GM21723 (cell line): ENCODE results near the gene OSGEP.

ENCODE experiments used
- ATAC-seq: cut with Tn5 transposase; IDR thresholded peaks from one replicate; pipeline ENCODE4 v1.9.1; 2021; ENCODE audit warnings: mild to moderate bottlenecking, moderate library complexity; ENCODE audit not compliant: unreplicated experiment

Gene OSGEP

DNA sequence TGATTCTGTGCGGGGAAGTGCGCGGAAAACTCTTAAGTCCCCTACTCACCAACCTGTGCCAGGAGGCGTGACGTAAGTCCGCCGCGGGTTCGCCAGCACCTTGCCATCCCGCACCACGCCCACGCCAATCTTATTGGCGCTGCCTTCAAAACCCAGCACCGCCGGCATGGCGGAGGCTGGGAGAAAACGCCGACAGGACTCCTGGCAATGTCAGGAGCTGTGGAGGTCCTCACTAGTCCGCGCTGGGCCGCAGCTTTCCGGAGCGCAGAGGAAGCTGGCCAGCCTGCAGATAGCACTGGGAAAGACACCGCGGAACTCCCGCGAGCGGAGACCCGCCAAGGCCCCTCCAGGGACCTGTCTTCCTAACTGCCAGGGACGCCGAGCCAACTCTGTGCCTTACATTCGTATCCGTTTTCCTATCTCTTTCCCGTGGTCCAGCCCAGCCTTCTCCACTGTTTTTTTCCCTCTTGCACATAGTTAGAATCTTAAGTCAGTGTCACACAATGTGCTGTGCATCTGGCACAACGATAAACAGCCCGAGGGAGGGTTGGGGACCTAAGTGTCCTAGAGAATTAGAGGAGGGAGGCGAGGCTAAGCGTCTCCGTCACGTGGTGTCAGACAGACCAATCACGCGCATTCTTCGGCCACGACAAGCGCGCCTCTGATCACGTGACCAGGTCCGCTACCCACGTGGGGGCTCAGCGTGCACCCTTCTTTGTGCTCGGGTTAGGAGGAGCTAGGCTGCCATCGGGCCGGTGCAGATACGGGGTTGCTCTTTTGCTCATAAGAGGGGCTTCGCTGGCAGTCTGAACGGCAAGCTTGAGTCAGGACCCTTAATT lies at the start of gene OSGEP, which contains the start of gene APEX1:
Gene OSGEP (minus strand): TSS at position 297 of the 839 bp plus-strand sequence. CDS start 129 bp downstream, at position 168.
Gene APEX1 (plus strand): TSS at position 711 of the 839 bp plus-strand sequence. CDS start 420 bp downstream, outside the sequence.
- peak; percentile 88 for ATAC-seq

DNA sequence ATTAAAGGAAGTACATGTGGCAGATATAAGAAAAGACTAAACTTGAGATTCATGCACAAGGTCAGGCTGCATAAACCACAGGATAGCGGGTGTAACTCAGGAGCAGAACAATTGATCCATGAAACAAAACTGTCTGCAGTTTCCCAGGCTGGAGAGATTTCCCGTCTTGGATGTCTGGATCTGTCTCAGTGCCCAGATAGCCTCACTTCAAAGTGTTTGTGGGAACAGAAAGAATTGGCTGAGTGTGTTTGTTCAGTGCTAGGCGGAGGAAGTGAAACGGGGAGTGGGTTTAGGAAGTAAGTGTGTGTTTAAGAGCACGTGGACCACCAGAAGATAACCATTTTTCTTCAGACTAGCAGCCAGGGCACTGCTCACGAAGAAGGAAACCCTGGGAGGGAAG lies 49.3 kb upstream of the OSGEP start:
- no peak for ATAC-seq

DNA sequence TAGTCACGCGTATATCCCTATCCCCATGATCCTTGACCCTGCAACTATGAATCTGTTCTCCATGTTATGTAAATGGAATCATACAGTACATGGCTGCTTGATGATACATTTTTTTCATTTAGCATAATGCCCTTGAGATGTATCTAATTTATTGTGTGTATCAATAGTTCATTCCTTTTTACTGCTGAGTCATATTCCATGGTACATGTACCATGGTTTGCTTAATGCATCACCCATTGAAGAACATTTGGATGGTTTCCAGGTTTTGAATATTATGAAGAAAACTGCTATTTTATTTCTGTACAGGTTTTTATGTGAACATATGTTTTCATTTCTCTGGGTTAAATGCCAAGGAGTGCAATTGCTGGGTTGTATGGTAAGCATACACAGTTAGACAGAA lies 46.7 kb upstream of the OSGEP start:
- no peak for ATAC-seq

DNA sequence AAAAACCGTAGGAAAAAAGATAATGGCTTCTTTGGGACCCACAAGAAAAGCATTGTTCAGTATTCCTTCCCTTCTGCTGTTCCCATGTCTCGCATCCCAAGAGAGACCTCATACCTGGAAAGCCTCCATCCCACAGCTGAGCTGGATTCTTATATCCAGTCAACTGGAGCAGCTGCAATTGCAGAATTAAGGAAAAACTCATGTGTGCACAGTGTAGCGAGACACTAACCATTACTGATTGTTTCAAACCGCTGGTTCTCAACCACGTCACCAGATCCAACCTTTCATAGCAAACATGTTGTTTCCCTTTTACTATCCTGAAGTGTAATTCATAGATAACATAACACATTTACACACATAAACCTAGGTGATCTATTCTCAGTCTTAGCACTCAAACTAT lies 45.3 kb upstream of the OSGEP start:
- ATAC-seq: no peak

DNA sequence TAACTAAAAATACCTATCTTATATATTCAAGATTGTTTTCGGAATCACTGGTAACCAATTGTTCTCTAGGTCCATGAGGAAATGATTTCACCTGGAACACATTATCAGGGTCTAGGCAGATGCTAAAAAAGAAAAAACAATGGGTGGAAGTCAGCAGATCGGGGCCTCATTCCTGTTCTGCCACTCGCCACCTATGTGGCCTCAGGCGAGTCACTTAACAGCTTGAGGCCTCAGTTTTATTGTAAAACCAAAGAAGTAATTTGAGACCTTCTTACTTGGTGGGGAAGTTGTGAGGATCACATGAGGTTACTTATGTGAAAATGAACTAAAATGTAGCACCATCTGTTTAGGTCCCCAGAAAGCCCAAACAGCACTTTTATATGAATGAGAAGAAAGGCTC lies 44.5 kb upstream of the OSGEP start:
- no peak for ATAC-seq

DNA sequence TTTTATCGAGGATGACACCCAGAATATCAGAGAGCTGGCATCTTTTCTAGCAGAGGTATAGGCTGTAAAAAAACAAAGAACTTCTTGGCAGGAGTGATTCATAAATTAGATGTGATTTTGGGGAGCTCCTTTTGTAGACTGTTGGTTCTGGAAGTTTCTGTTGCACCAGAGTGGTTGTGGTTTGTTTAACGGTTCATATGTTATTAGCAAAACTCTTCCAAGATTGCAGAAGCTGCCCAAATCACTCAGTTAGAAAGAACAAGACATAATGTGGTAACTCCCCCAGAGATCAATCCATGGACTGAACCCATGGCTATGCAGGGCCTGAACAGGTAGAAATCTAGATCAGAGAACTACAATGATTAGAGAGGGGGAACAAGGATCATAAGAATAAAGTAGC lies 44.0 kb upstream of the OSGEP start:
- no peak for ATAC-seq

DNA sequence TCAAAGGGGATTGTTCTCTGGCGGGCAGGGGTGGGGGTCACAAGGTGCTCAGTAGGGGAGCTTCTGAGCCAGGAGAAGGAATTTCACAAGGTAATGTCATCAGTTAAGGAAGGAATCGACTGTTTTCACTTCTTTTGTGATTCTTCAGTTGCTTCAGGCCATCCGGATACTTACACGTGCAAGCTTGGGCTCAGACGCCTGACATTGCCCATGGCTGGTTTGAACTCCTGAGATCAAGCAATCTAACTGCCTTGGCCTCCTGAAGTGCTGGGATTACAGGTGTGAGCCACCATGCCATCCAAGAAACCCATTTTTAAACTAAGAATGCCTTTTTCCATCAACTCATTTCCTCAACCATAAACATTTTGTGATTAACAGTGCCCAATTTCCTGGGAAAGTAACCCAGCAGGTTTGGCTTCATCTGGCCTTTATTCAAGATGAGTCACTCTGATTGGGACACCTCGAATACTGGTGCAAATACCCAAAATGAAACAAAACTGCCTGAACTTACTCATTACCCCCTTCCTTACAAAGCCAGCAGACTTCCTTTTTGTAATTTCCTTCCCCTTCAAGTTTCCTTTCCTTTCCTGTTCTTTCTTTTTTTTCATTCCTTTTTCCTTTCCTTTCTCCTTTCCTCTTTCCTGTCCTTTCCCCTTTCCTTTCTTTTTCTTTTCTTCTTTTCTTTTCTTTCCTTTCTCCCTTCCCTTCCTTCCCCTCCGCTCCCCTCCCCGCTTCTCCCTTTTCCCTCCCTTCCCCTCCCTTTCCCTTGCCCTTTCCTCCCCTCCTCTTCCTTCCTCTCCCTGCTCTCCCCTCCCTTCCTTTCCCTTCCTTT lies 40.5 kb upstream of the OSGEP start:
- no peak for ATAC-seq

DNA sequence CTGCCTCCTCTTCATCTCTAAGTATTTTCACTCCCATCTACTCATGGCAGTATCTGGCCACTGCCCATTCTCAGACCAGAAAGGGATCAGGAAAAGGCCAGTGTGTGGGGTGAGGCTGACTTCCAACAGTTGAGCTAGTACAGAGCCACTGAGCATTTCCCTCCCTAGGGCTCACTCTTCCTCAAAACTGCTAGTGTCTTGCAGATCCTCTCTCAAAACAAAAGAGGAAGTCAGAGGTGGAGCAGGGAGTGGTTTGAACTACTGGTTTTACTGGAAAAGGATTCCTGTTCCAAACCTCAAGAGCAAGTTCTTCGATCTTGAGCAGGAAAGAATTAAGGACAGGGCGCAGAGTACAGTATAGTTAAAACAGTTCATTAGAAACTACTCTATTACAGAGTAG lies 39.0 kb upstream of the OSGEP start:
- no peak for ATAC-seq

DNA sequence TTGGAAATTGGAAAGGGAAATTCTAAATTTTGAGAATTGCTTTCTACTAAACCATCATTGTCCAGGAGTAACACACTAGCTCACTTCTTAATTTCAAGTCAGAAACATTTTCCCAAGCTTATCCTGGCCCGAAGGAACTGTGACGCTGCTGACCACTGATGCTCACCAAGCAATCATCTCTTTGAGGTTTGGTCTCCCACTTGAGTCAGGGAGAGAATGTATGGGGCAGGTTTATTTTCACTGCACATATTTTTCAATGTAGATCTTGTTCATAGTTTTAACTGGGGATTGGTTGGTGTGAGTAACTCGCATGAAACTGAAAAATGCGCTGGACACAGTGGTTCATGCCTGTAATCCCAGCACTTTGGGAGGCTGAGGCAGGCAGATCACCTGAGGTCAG lies 37.9 kb upstream of the OSGEP start:
- ATAC-seq: no peak

DNA sequence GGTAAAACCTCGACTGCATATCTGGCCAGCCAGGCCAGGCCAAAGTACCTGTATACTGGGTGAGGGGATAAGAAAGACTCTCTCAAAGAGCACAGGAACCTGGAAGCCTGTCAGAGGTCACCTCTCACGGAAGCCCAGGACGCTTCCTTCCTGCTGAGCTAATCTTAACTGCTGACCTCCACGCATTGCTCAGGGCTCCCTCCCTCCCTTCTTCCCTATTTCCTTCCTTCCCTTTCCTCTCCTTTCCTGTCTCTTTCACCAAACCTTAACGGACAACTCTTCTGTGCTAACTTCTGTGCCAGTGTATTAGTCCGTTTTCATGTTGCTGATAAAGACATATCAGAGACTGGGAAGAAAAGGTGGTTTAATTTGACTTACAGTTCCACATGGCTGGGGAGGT lies 36.0 kb upstream of the OSGEP start:
- ATAC-seq: no peak

DNA sequence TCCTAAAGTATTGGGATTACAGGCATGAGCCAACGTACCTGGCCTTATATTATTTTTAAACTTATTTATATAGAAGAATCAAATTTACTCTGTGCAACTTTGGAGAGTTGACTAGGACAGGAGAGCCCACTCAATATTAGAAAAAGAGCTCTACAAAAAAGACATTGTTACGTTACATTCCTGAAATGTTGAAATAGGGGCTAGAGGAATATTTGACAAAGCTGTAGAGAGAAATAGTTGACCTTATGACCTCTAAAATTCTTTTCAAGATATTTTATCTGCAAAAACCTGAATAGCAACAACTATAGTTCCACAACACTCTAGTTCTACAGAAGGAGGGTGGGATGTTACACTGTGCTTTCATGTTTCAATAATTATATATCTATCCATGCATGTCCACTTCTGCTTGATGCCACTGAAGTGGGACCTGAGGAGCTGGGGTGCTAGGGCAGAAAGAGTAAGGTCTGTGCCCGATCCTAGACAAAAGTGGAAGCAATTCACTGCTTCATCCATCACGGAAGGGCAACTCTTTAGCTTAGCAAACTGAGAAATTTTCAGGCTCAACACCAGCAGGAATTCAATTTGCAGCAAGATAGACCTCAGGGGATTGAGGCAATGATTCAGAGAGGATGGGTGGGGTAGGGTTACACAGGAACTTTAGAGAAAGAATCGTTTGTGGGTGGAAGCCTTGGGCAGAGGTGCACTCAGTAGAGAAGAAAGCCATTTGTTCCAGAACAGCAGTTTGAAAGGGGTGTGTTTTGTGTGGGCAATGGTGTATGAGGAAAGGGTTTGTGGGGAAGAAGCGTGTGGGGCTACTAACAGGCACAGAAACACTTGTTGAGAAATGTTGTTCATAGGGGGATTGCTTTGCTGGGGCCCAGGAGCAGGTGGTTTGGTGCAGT lies 34.7 kb upstream of the OSGEP start:
- no peak for ATAC-seq

DNA sequence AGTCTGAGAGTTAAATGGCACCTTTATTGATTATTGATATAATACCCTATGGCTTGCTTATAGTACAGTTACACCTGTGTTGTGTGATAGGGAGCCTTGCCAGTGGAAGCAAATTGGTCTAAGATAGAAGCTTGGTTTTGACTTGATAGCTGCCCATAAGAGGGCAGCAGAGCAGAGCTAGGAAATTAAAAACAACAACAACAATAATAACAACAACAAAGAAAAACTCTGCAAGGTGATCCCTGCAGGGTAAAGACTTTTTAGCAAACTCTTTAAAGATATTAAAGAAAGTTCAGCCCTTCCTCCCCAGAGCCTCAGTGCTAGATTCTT lies 32.7 kb upstream of the OSGEP start:
- no peak for ATAC-seq

DNA sequence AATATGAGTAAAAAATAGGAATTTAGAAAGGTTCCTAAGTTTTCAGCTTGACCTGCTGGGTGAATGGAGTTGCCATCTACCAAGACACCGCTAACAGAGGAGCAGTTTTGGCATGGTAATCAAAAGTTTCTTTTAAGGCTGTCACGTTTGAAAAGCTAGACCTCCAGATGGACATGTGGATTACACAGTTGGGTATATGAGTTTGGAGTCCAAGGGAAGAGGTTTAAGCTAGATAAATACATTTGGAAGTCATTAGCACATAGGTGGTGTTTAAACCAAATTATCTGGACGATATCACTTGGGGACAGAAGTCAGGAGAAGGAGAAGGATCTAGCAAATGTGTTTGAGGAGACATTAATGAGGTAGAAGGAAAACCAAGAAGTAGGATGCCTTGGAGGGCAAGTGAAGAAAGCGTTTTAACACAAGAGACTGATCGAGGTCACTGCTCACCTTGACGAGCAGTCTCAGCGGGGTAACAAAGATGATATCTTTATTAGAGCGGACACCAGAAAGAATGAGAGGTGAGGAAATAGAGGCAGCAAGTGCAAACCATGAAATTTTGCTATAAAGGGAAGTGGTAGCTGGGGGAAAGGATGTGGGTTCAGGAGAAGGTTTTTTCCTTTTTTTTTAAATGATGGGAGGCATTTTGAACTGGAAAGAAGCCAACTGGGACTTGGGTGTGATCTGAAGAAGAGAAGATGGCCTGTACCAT lies 32.2 kb upstream of the OSGEP start:
- ATAC-seq: no peak

DNA sequence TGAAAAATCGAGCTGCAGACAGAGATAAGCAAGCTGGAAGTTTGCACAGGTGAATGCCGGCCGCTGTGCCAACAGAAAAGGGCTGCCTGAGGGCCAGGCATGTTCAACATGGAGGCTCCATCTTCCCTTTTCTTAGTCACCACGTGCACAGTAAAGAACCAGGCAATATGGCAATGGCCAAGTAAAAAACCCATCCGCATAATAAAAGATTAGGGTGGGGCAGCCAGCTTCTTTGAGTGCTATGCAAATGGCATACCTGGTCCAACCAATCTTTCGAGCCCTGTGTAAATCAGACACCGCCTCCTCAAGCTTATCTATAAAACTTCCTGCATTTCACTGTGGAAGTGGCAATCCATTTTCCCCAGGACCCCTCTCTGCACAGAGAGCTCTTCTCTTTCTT lies 31.3 kb upstream of the OSGEP start:
- no peak for ATAC-seq

DNA sequence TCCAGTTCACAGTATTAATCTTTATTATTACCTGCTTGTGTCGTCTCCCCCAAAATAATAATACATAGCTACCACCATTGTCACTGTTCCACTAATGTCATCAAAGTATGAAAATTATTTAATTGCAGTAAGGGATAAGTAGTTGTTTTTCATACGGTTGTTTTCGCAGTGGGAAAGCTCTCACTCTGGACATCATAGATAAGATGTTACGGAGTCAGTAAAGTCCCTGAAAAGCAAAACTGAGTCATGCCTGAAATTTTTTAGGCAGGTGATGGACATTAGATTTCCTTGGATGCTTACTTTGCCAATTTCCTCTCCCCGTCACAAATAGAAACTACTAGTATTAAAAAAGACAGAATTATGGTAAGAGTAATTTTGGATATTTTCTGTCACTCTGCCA lies 27.8 kb upstream of the OSGEP start:
- ATAC-seq: no peak

DNA sequence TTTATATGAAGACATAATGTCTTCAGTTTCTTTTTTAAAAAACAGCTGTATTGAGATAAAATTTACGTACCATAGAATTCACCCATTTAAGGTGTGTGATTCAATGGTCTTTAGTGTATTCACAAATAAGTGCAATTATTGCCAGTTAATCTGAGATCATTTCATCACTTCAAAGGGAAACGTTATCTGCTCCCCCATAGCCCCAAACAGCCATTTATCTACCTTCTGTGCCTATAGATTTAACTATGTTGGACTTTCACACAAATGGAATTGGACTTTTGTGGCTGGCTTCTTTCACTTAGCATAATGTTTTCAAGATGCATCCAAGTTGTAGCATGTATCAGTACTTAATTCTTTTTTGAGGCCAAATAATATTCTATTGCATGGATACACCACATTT lies 24.3 kb upstream of the OSGEP start:
- no peak for ATAC-seq

DNA sequence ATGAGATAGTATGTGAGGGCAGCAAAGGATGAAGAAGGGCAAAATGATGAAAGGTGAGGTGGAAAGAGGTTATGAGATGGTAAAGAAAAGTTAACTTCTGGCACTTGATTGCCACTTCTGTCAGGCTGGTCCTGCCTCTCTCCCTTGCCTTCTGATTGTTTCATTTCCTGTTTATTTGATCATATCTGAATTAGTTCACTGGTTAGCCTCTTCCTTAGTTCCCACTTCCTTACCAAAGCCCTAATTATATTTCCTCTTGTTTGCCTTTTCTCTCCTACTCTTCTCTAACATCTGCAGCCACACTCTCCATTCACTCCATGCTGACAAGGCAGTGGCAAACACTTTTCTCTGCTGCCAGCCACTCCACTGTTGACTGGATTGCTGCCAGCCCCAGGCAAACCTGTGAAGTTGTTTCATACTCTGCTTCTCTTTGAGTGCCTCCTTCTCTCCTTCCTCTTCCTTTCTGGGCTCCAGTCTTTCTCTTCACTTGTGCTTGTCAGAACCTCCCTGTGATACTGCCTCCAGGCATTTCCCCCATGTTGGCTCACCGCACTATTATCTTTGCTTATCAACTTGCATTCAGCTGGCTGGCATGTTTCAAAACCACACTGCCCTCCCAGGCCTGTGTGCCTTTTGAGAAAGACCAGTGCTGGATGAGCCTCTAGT lies 22.7 kb upstream of the OSGEP start:
- no peak for ATAC-seq

DNA sequence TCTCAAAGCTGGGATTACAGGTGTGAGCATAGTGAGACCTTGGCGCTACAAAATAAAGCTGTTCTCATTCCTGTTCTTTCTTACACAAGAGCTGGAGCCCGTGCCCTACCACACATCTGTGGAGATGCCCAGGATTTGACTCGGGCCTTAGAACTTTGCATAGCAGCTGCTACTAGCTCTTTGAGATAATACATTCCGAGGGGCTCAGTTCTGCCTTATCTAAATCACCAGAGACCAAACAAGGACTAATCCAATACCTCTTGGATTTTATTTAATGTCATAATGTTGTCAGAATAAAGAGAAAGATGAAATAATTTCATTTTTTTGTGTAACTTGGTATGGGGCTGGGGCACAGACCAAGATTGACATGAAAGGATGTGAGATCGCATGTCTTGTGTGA lies 22.2 kb upstream of the OSGEP start:
- ATAC-seq: no peak

DNA sequence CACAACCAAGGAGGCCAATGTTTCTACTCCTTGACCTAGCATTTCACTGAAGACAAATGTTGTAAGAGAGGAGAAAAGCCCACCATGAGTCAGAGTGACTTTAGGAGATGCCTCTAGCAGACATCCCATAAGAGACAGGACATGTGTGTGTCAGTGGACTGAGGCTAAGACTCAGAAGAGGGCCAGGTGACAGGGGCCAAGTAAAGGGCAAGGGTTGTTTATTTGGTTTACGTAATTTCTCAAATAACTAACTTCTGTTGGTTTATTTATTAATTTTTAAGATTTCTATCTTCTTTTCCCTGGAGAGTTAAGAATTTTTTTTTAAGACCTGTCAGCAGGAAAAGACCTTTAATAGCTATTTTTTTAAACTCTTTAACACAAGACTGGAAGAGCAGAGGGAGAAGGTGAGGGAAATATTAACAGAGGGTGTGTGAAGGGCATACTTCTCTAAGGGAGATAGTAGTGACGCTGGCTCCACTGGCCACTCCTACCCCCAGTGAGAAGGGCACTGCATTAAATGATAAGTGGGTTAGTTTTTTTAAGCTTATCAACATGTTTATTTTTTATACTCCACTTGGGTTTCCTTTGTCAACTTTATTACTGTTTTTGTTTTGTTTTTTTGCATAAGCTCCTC lies 18.0 kb upstream of the OSGEP start:
- no peak for ATAC-seq

DNA sequence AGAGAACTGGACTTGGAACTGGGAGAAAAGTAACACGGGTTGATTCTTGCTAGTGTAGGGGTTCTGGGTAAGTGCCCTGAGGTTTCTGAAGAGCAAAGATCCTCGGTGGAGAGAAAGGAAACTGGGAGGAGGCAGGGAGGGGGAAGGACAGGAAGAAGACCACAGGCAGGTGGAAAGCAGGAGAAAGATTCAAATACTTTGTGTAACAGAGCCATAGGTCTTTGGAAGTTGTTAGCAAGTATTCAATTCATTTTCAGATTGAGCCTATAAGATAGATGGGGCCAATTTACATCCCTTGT lies 15.9 kb upstream of the OSGEP start:
- ATAC-seq: no peak
